ENCODE measurements around the gene RHBDD1.
"Not testable (repeated sequence)": the region's sequence is repeated elsewhere in the genome, so short reads cannot be mapped to it uniquely, and the experiment has no call there.

RHBDD1 gene

GRCh38 chr2:226799976-226800940 is 35.6 kb upstream of the RHBDD1 start:
- DNase-seq (ENCODE audit: low read depth) = no peak

DNA sequence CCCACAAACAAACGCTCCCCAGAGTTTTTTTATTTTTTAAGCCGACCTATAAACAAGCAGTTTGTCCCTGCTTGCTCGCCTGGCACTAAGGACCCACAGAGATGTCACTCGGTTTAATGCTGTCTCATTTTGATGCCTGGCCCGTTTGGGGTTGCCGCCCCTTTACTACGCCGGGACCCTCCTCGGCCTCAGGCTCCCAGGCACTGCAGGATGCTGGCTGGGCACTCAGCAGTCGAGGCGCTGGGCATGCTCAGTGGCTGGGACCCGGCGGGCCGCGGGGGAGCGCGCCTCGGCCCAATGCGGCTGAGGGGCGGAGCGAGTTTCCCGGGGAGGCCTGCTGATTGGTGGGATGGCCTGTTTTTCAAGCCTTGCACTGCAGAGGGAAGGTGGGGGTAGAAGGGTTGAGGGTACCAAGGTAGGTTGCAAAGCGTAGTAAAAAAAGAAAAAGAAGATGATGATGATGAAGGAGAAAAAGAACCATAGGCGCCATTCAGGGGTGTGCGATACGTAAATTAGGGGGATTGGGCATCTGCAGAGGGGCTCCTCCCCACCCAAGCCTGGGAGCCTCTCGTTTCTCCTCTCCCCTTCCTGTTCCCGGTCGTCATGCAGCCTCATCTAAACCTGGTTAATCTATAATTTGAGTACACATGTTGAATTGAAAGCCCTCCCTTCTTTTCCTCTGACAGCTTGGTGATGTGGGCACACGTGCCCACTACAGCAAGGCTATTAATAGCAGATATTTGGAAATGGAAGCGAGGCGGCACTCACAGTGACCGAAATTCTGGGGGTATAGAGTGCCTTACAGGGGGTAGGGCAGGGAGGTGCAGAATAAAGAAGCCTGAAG is 34.7 kb upstream of the RHBDD1 start:
- DNase-seq (ENCODE audit: low read depth) = no peak

DNA sequence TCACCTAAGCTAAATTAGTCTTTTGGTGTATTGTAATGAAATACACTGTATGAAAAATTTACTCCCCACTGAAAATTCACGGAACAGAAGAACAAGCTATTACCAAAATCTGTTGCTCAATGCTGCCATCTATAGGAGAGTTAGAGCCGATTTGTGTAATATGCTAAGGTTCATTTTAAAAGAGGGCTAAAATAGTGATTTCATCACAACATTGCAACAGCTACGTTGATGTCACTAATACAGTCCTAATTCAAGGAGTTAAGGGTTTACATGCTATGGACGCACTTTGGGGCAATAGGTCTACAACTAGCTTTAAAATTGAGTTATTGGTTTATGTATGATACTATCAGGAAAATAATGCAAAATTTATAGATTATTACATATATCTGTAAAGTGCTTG is 33.3 kb upstream of the RHBDD1 start:
- no peak for DNase-seq (ENCODE audit: low read depth)

DNA sequence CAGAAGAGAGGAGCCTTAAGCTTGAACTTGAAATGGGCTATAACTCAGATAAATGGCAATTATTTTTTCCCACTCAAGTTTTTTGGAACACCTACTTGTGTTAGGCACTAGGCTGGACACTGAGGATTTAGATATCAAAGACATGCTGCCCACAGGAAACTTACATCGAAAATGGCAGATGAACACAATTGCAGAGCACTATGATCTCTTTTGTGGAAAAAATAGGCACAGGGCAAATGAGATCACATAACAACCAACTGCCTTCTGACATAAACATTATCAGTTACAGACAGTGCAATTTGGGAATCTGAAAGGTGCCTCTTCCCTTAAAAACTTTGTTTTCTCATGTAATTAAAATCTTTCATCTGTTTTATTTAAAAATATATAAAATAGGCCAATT is 32.4 kb upstream of the RHBDD1 start:
- no peak for DNase-seq (ENCODE audit: low read depth)

GRCh38 chr2:226813148-226813701 is 22.6 kb upstream of the RHBDD1 start:
- DNase-seq (ENCODE audit: low read depth) = no peak

GRCh38 chr2:226818930-226819329 is 16.9 kb upstream of the RHBDD1 start:
- DNase-seq (ENCODE audit: low read depth) = no peak

DNA sequence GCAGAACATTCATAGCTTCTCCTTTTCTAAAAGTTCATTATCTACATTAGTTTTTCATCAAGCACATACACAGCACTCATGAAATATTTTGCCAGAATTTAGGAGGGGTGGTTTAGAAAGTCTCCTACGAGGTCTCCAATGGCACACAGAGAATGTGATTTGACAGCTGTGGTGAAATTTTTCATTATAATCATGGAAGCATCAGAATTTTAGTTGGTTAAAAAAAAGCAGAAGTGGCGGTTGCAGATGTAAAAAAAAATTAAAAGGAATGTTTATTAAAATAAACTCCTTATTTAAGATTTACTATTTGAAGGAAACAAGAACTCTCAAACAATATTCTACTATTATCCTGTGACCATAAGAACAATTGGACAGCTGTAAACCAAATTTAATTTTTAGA is 10.8 kb upstream of the RHBDD1 start:
- DNase-seq (ENCODE audit: low read depth) = no peak

DNA sequence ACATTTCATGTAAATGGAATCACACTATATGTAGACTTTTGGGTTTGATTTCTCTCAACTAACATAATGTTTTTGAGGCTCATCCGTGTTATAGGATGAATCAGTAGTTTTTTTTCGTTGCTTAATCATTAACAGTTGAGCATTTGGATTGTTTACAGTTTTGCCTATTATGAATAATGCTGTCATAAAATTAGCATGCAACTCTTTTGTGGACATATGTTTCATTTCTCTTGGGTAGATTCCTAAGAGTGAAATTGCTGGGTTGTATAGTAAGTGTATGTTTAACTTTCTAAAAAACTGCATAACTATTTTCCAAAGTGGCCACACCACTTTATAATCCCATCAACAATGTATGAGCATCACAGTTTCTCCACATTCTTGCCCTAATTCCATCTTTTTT is 7.7 kb upstream of the RHBDD1 start:
- DNase-seq (ENCODE audit: low read depth) = no peak

- DNase-seq (ENCODE audit: low read depth) = no peak
These were observed 5.9 kb upstream of the RHBDD1 start for GRCh38 chr2:226829721-226830631.

- no peak for DNase-seq (ENCODE audit: low read depth)
These were observed 4.6 kb upstream of the RHBDD1 start for GRCh38 chr2:226831266-226831665.

DNA sequence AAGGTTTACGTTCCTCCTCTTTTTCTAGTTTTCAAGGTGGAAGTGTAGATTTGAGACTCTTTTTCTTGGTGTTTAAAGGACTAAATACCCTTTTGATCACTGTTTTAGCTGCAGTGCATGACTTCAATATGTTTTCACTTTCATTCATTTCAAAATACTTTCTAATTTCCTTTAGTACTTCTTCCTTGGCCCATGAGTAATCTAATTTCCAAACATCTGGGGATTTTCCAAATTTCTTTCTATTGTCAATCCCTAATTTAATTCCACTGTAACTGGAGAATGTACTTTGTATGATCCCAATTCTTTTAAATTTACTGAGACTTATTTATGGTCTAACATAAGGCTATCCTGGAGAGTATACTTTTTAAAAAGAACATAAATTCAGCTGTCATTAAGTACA is 3.8 kb upstream of the RHBDD1 start:
- DNase-seq (ENCODE audit: low read depth) = no peak

- DNase-seq (ENCODE audit: low read depth) = not testable (repeated sequence)
These were observed 974 bp upstream of the RHBDD1 start for GRCh38 chr2:226834880-226835279.

GRCh38 chr2:226835420-226835795 is 446 bp upstream of the RHBDD1 start:
- DNase-seq (ENCODE audit: low read depth) = no peak

- no peak for DNase-seq (ENCODE audit: low read depth)
These were observed 663 bp downstream of the RHBDD1 start for GRCh38 chr2:226836548-226836885.

DNA sequence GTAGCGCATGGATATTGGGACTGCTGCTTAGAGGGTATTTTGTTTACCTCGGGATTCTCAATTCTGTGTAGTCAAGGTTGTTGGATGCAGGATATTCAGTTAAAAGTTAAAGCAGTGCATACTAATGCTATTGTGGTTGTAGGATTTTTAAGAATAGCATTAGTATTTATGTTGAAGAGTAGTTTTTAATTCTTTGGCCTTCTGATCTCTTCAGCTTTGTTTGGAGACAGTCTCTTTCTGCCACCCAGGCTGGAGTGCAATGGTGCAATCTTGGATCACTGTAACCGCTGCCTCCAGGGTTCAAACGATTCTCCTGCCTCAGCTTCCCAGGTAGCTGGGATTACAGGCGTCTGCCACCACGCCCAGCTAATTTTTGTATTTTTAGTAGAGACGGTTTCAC is 1.5 kb downstream of the RHBDD1 start:
- DNase-seq (ENCODE audit: low read depth) = no peak

- DNase-seq (ENCODE audit: low read depth) = no peak
These were observed 2.1 kb downstream of the RHBDD1 start for GRCh38 chr2:226837787-226838603.

- no peak for DNase-seq (ENCODE audit: low read depth)
These were observed 2.9 kb downstream of the RHBDD1 start for GRCh38 chr2:226838722-226839121.

DNA sequence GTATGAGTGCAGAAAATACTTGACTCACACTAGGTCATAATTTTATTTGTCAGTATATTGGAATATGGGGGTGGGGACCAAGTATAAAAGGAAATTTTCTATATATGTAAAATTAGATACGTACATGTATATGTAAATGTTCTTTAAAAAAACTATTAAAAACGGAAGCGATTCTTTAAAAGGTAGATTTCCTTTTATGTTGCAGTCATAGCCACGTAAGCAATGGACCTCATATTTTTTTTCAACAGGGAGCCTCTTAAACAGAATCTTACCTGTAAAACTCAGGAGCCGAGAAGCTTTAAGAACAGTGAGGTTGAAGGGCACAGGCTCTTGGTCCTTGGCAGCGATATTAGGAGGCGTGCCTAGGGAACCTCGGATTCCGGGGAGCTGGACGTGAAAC is 3.3 kb downstream of the RHBDD1 start:
- no peak for DNase-seq (ENCODE audit: low read depth)

- no peak for DNase-seq (ENCODE audit: low read depth)
These were observed 4.1 kb downstream of the RHBDD1 start for GRCh38 chr2:226839951-226840350.

- DNase-seq (ENCODE audit: low read depth) = not testable (repeated sequence)
These were observed 7.1 kb downstream of the RHBDD1 start for GRCh38 chr2:226843001-226843400.

All from stimulated activated CD8-positive, alpha-beta memory T cell treated with anti-CD3 and anti-CD28 coated beads, Interleukin-15, amount 100 ng/mL, for 1 hour (primary cell).